Measurements from ENCODE around the gene CXCL1. TPM values are rescaled to one million over a fixed set of nuclear protein-coding genes. Genes with fewer than 3 reads are reported as not detected.

Gene CXCL1
- total and polyA plus RNA-seq, 2 of the 13 experiments (the other 11 are each of a cell fraction or from before 2014, with no cell fraction given), result 0.15 TPM; not detected in 1

GRCh38 chr4:73904491-73904890 is 35.3 kb downstream of the CXCL1 start:
- DNase-seq (ENCODE audit: low spot score) (no peak), FAIRE-seq (no peak), ATAC-seq (no peak)
- H3K27me3 ChIP-seq (ENCODE audit: control insufficient read depth in 1 of 2, insufficient read depth in 2 of 2, low read length in 2 of 2), result no peaks in the 10 kb centered on the region; a peak in 1 of 5 replicates
- intact Hi-C loops (cut with micrococcal nuclease; ENCODE audit: unreplicated experiment) (no loop called here), in situ Hi-C loops (cut with HindIII; ENCODE audit: extremely low pct_ligation_motif_present, low pct_unique_long_range_greater_than_20kb) (no loop called here)
- WGBS (ENCODE audit: low lambda C conversion rate), result 15% methylated on average over 4 of the region's 4 CpGs
- no peak overlapping the region for H3K27ac ChIP-seq (ENCODE audit: extremely low read length, insufficient read depth, low read length)
- H3K9me3 ChIP-seq (ENCODE audit: low read length), result no peaks in the 10 kb centered on the region
- H3K4me3 ChIP-seq (replicated peaks in 1 of 3; ENCODE audit: insufficient read depth in 1 of 3, low read depth in 2 of 3, low read length in 3 of 3), result no peak overlapping the region
- H3K36me3 ChIP-seq (replicated peaks in 1 of 2; ENCODE audit: control insufficient read depth in 1 of 2, insufficient read depth in 2 of 2, low read length in 2 of 2), result no peaks in the 10 kb centered on the region
- no TSS peak for BruUV-seq (replicated peaks)
- no peak overlapping the region for H2AFZ ChIP-seq (ENCODE audit: low read length)
- no peak for TF ChIP-seq TSC22D2 (CRISPR knock-in tag; IDR thresholded peaks at IDR 0.05; ENCODE audit: borderline replicate concordance)
- TF ChIP-seq EHMT2 (IDR thresholded peaks at IDR 0.05; ENCODE audit: borderline replicate concordance, low read depth, low read length), result no peak
- no peak for TF ChIP-seq SIX1 (CRISPR knock-in tag; IDR thresholded peaks at IDR 0.05; ENCODE audit: borderline replicate concordance)
- no peak overlapping the region for H3K4me2 ChIP-seq (ENCODE audit: low read depth, low read length)
- no peaks in the 10 kb centered on the region for H4K20me1 ChIP-seq (ENCODE audit: insufficient read depth, low read length)
- no peak overlapping the region for H3K9ac ChIP-seq (ENCODE audit: insufficient read depth, low read depth, low read length)
- ChIA-PET CTCF (ENCODE audit: low intra/inter-chr PET ratio, low total read pairs) (no interaction called here), POLR2A (no interaction called here)
- H3K4me1 ChIP-seq (ENCODE audit: insufficient read depth, low read length), result no peaks in the 10 kb centered on the region
- no peaks in the 10 kb centered on the region for H3K79me2 ChIP-seq (ENCODE audit: insufficient read depth, low read length)

DNA sequence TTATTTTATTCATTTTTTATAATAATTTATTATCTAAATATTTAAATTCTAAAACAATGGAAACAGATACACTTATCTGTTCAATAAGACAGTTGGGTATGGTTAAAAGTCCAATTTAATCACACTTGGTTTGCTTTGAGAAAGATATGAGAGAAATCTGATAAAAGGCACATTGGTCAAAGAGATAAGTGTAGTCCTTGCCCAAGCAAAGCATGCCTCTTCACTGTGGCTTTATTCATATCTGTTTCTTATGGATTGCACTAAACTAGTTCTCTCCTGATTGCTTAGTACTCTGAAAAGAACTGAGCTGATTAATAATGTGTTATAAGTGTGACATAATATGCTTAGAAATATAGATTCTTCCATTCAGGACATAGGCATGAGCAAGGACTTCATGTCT is 39.8 kb downstream of the CXCL1 start:
- FAIRE-seq (no peak), DNase-seq (ENCODE audit: low spot score) (no peak), ATAC-seq (no peak)
- no TSS peak for BruUV-seq (replicated peaks)
- Histone ChIP-seq H3K4me1 (ENCODE audit: insufficient read depth, low read length) (no peaks in the 10 kb centered on the region), H3K4me2 (ENCODE audit: low read depth, low read length) (no peak overlapping the region), H3K36me3 (replicated peaks in 1 of 2; ENCODE audit: control insufficient read depth in 1 of 2, insufficient read depth in 2 of 2, low read length in 2 of 2) (no peaks in the 10 kb centered on the region), H3K9me3 (ENCODE audit: low read length) (no peaks in the 10 kb centered on the region), H4K20me1 (ENCODE audit: insufficient read depth, low read length) (no peaks in the 10 kb centered on the region), H3K27ac (ENCODE audit: extremely low read length, insufficient read depth, low read length) (no peak overlapping the region), H3K27me3 (ENCODE audit: control insufficient read depth in 1 of 2, insufficient read depth in 2 of 2, low read length in 2 of 2) (no peaks in the 10 kb centered on the region; a peak in 1 of 5 replicates), H3K79me2 (ENCODE audit: insufficient read depth, low read length) (no peaks in the 10 kb centered on the region), H2AFZ (ENCODE audit: low read length) (no peak overlapping the region), H3K9ac (ENCODE audit: insufficient read depth, low read depth, low read length) (no peak overlapping the region), H3K4me3 (replicated peaks in 1 of 3; ENCODE audit: insufficient read depth in 1 of 3, low read depth in 2 of 3, low read length in 3 of 3) (no peak overlapping the region)
- CTCF ChIA-PET (ENCODE audit: low intra/inter-chr PET ratio, low total read pairs), result no interaction called here
- POLR2A ChIA-PET, result no interaction called here
- intact Hi-C loops (cut with micrococcal nuclease; ENCODE audit: unreplicated experiment), result no loop called here
- in situ Hi-C loops (cut with HindIII; ENCODE audit: extremely low pct_ligation_motif_present, low pct_unique_long_range_greater_than_20kb), result no loop called here
- TF ChIP-seq ARHGAP35 (CRISPR knock-in tag; IDR thresholded peaks at IDR 0.05; ENCODE audit: borderline replicate concordance) (no peak), ZNF644 (CRISPR knock-in tag; IDR thresholded peaks at IDR 0.05; ENCODE audit: low read depth) (no peak)

Data from HepG2 (cell line).